Lower lobe of right lung (tissue), 2 donors: ENCODE measurements around the gene IFRD1. TPM values are rescaled to one million over a fixed set of nuclear protein-coding genes. Genes with fewer than 3 reads are reported as not detected.
"Not testable (repeated sequence)": the region's sequence is repeated elsewhere in the genome, so short reads cannot be mapped to it uniquely, and the experiment has no call there.

Experiments
- ATAC-seq, 2 donors: fragments of 200-7000 bp; cut with Tn5 transposase; one replicate each; pipeline ENCODE4 v1.9.1; 2020 to 2022; ENCODE audit warnings: mild to moderate bottlenecking in 2 of 2, moderate library complexity in 2 of 2
- DNase-seq: peaks from one replicate; pipeline ENCODE4 v3.0.0-alpha.2; 2020
- H3K27ac ChIP-seq: fragments of 200-600 bp; one replicate; pipeline ENCODE4 v1.8.0; 2022
- H3K27me3 ChIP-seq: fragments of 200-600 bp; one replicate; pipeline ENCODE4 v1.8.0; 2022; ENCODE audit warnings: low read depth
- H3K36me3 ChIP-seq: fragments of 200-600 bp; one replicate; pipeline ENCODE4 v1.8.0; 2022; ENCODE audit warnings: mild to moderate bottlenecking
- H3K4me1 ChIP-seq: fragments of 200-600 bp; one replicate; pipeline ENCODE4 v1.8.0; 2022
- H3K4me3 ChIP-seq: fragments of 200-600 bp; one replicate; pipeline ENCODE4 v1.8.0; 2022; ENCODE audit warnings: mild to moderate bottlenecking
- H3K9me3 ChIP-seq: fragments of 200-600 bp; one replicate; pipeline ENCODE4 v1.8.0; 2022
- intact Hi-C: fragments of 100-400 bp; cut with DNase I; formaldehyde crosslinking; loops from one replicate; pipeline ENCODE4 v1.11.0; 2022
- total RNA-seq: library from RNA; stranded (reverse); fragmentation: NEBNext Ultra II Directional; extraction: Animal tissue kit (Norgen Biotek cat#: 25700); gene quantifications from one replicate; pipeline ENCODE4 v1.2.1, GENCODE V29; 2021
- TF ChIP-seq, protein P1 (sequence below): fragments of 200-600 bp; IDR thresholded peaks from one replicate; pipeline ENCODE4 v1.8.0; 2022; ENCODE audit warnings: antibody characterized with exemption, mild to moderate bottlenecking
- donor health status: DM: no; HTN: yes; CAD: no; lungs with severe emphysema.

The IFRD1 gene
- total RNA-seq, 1 donor from 2014 or later, result 46.9 TPM

DNA sequence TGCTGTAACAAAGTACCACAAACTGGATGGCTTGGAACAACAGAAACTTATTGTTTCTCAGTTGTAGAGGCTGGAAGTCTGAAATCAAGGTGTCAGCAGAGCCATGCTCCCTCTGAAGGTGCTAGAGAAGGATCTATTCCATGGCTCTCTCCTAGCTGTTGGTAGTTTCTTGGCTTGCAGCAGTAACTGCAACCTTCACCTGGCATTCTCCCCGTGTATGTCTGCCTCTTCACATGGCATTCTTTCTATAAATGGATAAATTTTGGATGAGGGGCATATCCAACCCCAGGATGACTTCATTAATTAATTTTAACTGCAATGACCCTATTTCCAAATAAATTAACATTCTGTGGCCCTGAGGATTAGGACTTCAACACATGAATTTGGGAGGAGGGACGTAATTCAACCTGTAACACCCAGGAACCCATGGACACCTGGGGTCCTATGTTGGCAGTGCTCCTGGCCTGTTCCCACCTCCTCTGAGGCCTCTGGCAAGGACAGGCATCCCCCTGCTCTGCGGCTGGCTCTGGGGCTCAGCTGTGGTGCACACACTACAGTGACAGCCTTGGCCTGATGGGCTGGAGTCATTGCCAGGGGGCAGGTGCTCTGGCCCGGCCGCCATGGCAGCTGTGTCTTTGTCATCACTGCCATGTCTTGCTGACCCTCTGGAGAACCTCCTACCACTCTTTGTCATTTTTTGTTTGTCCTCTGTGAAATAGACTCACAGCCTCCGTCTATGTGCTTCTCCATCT, 61.4 kb downstream of the IFRD1 start:
- ATAC-seq, result no peak
- intact Hi-C loops, result no loop called here
- H3K27me3 ChIP-seq, result no peaks in the 10 kb centered on the region
- H3K36me3 ChIP-seq, result no peaks in the 10 kb centered on the region
- H3K9me3 ChIP-seq, result no peaks in the 10 kb centered on the region
- no peaks in the 10 kb centered on the region for H3K4me1 ChIP-seq
- no peak overlapping the region for H3K4me3 ChIP-seq
- TF ChIP-seq, protein P1, sequence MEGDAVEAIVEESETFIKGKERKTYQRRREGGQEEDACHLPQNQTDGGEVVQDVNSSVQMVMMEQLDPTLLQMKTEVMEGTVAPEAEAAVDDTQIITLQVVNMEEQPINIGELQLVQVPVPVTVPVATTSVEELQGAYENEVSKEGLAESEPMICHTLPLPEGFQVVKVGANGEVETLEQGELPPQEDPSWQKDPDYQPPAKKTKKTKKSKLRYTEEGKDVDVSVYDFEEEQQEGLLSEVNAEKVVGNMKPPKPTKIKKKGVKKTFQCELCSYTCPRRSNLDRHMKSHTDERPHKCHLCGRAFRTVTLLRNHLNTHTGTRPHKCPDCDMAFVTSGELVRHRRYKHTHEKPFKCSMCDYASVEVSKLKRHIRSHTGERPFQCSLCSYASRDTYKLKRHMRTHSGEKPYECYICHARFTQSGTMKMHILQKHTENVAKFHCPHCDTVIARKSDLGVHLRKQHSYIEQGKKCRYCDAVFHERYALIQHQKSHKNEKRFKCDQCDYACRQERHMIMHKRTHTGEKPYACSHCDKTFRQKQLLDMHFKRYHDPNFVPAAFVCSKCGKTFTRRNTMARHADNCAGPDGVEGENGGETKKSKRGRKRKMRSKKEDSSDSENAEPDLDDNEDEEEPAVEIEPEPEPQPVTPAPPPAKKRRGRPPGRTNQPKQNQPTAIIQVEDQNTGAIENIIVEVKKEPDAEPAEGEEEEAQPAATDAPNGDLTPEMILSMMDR, result no peak
- H3K27ac ChIP-seq, result no peak overlapping the region
- DNase-seq, result no peak

DNA sequence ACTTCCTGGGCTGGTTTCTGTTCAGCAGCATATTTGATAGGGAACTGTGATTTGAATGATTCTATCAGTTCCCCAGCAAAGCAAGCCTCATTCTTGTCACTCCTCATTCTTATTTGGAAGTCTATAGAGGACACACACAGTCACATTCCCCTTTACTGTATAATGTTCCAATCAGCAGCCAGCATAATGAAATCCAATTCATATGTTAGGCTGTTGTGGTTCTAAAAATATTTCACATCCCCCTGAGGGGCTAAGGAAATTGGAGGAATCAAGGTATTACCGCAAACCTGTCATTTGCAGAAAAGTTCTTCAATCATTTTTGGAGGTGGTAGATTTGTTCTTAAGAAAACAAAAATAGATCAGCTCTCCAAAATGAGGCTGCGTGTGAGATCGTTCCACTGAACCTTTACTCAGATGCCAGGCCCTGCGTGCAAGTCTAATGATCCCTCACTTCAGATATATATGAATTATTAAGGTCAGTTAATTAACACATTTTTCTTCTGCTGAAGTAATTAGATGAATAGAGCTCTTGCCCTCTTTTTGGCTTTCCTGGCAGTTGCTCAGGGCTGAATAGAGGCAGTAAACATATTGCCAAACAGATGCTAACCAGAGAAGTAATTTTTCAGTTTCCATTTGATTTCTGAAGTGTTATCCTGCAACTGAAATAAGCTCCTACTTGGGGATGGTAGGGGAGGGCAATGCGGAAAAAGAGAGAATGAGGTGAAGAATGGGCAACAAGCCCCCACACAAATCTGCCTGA, 62.4 kb downstream of the IFRD1 start:
- ATAC-seq, result no peak
- TF ChIP-seq, protein P1, result no peak

DNA sequence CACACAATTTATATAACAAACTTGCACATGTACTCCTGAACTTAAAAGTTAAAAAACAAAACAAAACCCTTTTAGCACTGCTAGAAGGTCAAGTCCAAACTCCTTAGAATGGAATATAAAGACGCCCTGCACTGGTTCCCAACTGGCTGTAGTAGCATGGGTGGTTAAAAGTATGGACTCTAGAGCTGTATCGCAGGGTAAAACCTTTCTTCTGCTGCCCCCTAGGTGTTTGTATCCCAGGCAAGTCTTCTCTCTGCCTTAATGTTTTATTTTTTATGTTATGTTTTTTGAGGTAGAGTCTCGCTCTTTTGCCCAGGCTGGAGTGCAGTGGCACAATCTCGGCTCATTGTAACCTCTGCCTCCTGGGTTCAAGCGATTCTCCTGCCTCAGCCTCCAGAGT, 65.7 kb downstream of the IFRD1 start:
- TF ChIP-seq, protein P1, result no peak
- Histone ChIP-seq H3K4me3 (no peak overlapping the region), H3K36me3 (no peaks in the 10 kb centered on the region), H3K9me3 (no peaks in the 10 kb centered on the region), H3K27me3 (peaks cover 9% of the 10 kb centered on the region), H3K27ac (no peak overlapping the region), H3K4me1 (no peaks in the 10 kb centered on the region)
- intact Hi-C loops, result no loop called here
- DNase-seq (no peak), ATAC-seq (no peak)

More for the DNA sequence above, 62.4 kb downstream of the IFRD1 start:
- no peak overlapping the region for H3K27ac ChIP-seq
- H3K4me3 ChIP-seq, result no peak overlapping the region
- no peak for DNase-seq
- intact Hi-C loops, result no loop called here
- no peaks in the 10 kb centered on the region for H3K36me3 ChIP-seq
- no peaks in the 10 kb centered on the region for H3K27me3 ChIP-seq
- H3K4me1 ChIP-seq, result no peaks in the 10 kb centered on the region
- no peaks in the 10 kb centered on the region for H3K9me3 ChIP-seq

DNA sequence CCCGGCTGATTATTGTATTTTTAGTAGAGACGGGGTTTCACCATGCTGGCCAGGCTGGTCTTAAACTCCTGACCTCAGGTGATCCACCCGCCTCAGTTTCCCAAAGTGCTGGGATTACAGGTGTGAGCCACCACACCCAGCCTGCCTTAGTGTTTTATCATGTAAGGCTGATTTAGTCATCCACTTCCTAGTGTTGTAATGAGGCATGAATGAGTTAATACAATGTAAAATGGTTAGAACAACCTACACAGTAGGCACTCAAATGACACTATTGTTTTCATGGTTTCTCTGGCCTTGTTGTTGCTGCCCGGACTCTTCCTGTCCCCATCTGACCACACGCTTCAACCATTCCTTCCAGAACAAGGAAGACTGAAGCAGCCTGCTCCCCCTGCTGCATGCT, 66.2 kb downstream of the IFRD1 start:
- H3K27me3 ChIP-seq, ATAC-seq, H3K4me3 ChIP-seq, DNase-seq, H3K9me3 ChIP-seq, intact Hi-C loops, H3K4me1 ChIP-seq, H3K27ac ChIP-seq, H3K36me3 ChIP-seq: not testable (repeated sequence)

DNA sequence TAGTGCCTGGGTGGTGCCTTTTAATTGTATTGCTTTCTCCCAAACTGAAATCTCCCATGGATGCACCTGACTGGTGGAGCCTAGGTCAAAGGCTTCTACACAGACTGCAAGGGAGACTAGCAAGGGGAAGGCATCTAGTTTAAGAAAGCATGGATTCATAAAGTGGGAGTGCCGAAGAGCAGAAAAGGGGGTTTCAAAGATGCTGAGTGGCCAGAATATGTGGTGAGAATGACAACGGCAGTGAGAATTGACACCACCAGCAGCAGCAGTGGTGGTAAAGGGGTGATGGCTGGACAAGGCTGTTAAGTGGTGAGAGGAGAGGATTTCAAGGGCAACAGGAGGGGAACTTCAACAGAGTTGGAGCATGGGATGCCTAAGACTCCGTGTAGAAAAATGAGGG, 67.2 kb downstream of the IFRD1 start:
- Histone ChIP-seq H3K4me1 (no peaks in the 10 kb centered on the region), H3K27me3 (peaks cover 9% of the 10 kb centered on the region), H3K4me3 (no peak overlapping the region), H3K27ac (no peak overlapping the region), H3K9me3 (no peaks in the 10 kb centered on the region), H3K36me3 (no peaks in the 10 kb centered on the region)
- DNase-seq (no peak), ATAC-seq (no peak)
- intact Hi-C loops, result no loop called here
- TF ChIP-seq, protein P1, result no peak

DNA sequence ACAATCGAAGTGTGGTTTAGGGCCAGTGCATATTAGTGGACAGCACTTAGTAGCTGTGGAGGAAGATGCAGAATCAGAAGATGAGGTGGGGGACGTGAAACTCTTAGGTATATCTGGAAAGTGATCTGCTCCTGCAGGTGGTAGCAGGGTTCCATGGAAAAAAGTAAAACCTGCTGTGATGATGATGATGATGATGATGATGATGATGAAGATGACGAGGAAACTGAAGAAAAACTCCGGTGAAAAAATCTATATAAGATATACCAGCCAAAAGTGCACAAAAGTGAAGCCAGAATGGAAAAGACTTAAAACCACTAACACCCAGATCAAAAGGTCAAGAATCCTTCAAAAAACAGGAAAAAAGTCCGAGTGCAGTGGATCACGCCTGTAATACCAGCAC, 70.5 kb downstream of the IFRD1 start:
- no peak for DNase-seq
- Histone ChIP-seq H3K36me3 (no peaks in the 10 kb centered on the region), H3K4me1 (no peaks in the 10 kb centered on the region), H3K27me3 (peaks cover 9% of the 10 kb centered on the region), H3K4me3 (no peak overlapping the region), H3K9me3 (no peaks in the 10 kb centered on the region), H3K27ac (no peak overlapping the region)
- intact Hi-C loops, result no loop called here
- ATAC-seq, result no peak
- TF ChIP-seq, protein P1, result no peak
